GM21576 (cell line): ENCODE data around the gene ZNF677.
"Not testable (repeated sequence)": the region's sequence is repeated elsewhere in the genome, so short reads cannot be mapped to it uniquely, and the experiment has no call there.

Experiments
- ATAC-seq: cut with Tn5 transposase; IDR thresholded peaks from one replicate; pipeline ENCODE4 v1.9.1; 2021; ENCODE audit warnings: mild to moderate bottlenecking, moderate library complexity; ENCODE audit not compliant: unreplicated experiment

The ZNF677 gene

DNA sequence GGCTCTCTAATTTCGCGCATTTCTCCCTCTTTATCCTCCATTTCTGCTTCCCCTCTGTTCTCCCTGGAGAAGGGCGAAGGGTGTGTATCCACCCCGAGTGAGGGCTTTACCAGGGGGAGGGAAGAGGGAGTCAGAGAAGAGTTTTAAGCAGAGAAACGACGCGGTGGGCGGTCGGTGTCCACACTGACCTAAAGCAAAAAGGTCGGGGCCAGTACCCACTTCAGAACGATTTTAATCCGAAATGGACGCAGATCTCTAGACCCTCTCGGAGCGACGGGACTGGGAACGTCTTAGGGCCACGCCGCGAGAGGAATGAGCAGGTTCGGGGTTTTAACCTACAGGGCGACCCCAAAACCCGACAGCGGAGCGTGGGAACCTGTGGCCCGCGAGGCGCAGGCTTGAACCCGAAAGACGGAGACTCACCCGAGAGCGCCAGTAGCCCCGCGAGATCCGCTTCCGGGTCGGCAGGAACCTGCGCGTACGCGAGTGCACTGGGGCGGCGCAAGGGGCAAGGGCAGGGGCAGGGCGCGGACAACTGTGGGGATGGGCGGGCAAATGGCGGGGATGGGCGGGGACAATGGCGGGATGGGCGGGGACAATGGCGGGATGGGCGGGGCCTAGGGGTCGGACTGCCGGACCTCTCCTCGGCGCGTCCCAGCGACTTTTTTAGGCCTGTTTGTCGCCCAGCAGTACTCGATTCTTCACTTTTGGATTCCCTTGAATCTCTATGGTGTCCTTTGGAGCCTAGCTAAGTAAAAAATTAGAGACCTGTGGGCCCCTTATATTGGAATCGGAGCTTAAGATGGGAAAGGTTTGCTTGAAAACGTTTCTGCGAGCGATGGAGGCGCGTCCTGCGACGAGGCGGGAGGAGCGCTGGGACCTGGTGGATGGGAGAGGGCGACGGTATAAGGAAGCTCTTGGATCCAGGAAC lies at the start of gene ZNF677:
TSS of gene ZNF677 (minus strand) at position 463 of the 931 bp plus-strand sequence. CDS start 3,323 bp downstream, outside the sequence.
- ATAC-seq = no peak

GRCh38 chr19:53301341-53301740 lies 46.7 kb upstream of the ZNF677 start:
- not testable (repeated sequence) for ATAC-seq

GRCh38 chr19:53294786-53295441 lies 40.2 kb upstream of the ZNF677 start:
- ATAC-seq = no peak

- ATAC-seq = no peak
These were observed 36.3 kb upstream of the ZNF677 start for GRCh38 chr19:53290758-53291549.

DNA sequence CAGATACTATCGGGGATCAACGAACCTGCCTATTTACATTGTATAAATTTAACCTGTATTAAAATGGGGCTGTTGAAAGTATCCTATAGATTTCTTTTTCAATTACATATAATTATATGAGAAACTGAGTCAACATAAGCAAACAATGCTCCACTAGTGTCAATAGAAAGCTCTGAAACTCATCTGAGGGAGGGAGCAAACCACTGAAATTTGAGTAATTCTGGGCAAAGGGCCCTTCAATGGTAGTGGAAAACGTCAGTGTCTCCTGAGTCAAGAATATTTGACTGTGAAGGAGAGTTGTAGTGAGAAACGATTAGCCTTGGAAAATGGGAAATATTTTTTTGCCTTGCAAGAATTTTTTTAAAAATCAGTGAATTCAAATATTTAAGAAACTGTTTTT lies 30.4 kb upstream of the ZNF677 start:
- ATAC-seq = no peak

- ATAC-seq = not testable (repeated sequence)
These were observed 27.3 kb upstream of the ZNF677 start for GRCh38 chr19:53281947-53282346.

DNA sequence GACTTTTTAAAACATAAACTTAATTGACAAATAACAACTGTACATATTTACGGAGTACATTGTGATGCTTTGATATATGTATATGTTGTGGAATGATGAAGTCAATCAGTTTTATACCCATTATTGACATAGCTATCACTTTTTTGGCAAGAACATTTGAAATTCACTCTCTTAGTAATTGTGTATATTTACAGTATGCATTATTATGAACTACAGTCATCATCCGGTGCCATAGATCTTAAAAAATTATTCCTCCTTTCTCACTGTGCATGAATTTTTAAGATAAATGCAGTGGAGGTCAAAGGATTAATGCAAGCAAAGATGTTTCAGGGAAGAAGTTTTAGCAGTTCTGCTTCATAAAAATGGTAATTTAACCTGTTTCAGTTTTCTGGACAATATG lies 20.8 kb upstream of the ZNF677 start:
- ATAC-seq = no peak

DNA sequence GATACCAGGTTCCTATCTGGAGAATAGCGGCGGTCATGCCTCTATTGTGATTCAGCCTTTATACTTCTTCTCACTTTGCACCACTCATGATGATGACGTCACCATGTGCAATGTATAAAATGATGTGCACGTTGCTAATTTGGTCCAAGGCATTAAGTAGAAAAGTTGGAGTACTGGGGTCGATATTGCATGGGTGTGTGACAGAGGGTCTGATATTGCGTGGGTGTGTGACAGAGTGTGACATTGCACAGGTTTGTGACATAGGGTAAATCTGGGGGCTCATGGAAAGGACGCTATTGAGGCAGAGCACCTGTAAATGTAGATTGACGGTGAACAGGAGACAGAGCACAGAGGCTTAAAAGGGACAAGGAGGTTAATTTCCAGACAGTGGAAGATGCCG lies 17.4 kb upstream of the ZNF677 start:
- no peak for ATAC-seq

GRCh38 chr19:53269861-53270260 lies 15.2 kb upstream of the ZNF677 start:
- not testable (repeated sequence) for ATAC-seq

- not testable (repeated sequence) for ATAC-seq
These were observed 12.9 kb upstream of the ZNF677 start, which contains the start of gene VN1R4 for GRCh38 chr19:53267623-53268022. Gene VN1R4 (minus strand): TSS chr19:53267723. CDS start chr19:53267665, 58 bp downstream.

GRCh38 chr19:53257715-53258342 lies 3.2 kb upstream of the ZNF677 start, which contains the start of gene VN1R2:
Gene VN1R2 (plus strand): TSS chr19:53258292. CDS start chr19:53258376, 84 bp downstream.
- not testable (repeated sequence) for ATAC-seq

- ATAC-seq = no peak
These were observed 8.2 kb downstream of the ZNF677 start for GRCh38 chr19:53246498-53246897.

DNA sequence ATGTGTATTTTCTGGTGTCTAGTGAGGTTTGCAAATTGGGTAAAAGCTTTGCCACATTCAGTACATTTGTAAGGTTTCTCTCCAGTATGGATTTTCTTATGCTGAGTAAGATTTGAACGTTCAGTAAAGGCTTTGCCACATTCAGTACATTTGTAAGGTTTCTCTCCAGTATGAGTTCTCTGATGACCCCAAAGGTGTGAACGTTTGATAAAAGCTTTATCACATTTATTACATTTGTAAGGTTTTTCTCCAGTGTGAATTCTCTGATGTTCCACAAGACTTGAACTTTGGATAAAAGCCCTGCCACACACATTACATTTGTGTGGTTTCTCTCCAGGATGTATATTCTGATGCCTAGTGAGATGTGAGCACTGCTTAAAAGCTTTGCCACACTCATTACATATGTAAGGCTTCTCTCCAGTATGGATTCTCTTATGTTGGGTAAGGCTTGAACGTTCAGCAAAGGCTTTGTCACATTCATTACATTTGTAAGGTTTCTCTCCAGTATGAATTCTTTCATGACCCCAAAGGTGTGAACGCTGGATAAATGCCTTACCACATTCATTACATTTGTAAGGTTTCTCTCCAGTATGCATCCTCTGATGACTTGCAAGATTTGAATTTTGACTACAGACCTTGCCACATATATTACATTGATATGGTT lies 17.4 kb downstream of the ZNF677 start:
- no peak for ATAC-seq

DNA sequence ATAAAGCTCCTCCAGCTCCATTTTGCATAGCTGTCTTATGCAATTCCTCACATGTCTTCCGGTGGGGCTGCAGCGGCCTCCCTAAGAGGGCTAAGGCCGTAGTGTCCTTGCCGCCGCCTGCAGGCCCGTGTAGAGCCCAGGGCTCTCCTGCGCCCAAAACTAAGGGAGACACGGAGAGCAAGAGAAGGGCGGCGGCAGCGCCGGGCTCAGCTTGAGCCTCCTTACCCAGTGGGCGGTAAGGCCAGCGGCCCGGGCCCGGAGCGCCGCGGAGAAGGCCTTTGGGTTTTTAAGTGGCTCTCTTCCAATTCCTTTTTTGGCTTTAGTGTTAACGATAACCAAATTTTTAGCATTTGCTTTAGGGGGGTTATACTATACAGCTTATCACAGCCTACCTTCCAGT lies 30.1 kb downstream of the ZNF677 start:
- ATAC-seq = no peak

- ATAC-seq = not testable (repeated sequence)
These were observed 32.0 kb downstream of the ZNF677 start for GRCh38 chr19:53222716-53223115.

DNA sequence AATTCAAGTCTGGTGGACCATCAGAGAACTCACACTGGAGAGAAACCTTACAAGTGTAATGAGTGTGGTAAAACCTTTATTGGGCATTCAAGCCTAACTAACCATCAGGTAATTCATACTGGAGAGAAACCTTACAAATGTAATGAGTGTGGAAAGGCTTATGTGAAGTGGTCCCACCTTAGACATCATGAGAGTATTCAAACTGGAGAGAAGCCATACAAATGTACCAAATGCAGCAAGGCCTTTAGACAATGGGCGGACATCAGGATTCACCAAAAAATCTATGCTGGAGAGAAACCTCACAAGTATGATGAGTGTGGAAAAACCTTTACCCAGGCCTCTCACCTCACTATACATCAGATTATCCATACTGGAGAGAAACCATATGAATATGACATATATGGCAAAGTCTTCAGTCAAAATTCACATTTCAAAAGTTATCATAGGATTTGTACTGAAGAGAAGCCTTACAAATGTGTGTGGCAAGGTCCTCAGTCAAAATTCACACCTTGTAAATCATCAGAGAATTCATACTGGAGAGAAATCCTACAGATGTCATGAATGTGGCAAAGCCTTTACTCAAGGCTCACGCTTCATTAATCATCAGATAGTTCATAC lies 41.9 kb downstream of the ZNF677 start:
- ATAC-seq = no peak

- not testable (repeated sequence) for ATAC-seq
These were observed 43.1 kb downstream of the ZNF677 start for GRCh38 chr19:53211554-53211953.

DNA sequence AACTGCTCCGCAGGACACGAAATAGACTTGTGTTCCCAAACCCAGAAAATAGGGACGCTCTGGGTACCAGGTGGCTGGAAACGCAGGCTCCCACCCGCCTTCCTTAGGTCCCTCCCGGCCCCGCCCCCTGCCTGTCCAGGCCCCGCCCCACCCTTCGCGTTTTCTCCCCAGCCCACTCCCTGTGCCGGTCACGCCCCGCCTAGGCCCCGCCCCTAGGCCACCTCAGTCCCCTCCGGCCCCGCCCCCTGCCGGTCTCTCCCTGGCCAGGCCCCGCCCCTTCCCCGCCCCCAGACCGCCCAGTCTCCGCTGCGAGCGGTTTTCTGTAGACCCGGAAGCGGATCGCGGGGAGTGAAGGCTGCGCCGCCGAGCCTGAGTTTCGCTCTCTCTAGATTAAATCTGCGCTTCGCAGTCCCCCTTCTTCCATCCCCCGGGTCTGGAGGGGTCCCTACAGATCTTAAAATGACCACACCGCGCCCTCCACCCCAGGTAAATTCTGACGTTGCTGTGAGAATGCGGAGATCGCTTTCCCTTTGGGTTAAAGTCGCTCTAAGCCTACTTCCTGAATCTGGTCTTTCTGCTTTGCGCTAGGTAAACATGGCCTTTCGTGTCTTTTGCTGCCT lies 57.8 kb downstream of the ZNF677 start:
- ATAC-seq = no peak

DNA sequence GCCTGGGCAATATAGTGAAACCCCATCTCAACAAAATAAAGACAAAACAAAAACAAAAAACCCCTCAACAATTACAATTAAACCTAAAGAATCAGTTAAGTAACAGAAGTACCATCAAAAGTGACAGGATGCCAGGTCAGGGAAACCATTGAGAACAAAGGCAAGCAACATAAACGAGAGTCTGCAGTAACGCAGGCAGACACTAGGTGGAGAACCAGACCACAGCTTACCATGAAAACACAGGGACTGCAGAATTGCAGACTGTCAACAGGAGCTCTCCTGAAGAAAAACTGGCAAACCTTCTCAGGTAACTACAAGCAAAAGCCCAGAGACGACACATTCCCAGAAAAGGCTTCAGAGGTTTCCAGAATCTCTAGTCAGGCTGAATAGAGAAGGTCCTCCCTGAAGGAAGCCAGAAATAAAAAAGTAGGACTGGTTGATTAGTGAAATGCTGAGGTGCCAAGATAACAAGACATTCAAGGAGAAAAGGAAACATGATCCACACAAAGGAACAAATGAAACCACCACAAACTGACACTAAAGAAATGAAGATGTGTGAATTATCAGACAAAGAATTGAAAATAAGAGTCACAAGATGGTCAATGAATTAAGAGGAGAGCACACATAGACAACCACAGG lies 59.3 kb downstream of the ZNF677 start:
- ATAC-seq = no peak
